Measurements from ENCODE around the gene CDAN1.

Gene CDAN1

GRCh38 chr15:42723068-42723467 is 13.9 kb downstream of the CDAN1 start:
- Histone ChIP-seq H3K36me3 (ENCODE audit: insufficient read depth, low read length) (peaks cover 47% of the 10 kb centered on the region), H3K9me3 (replicated peaks; ENCODE audit: low read length) (no peaks in the 10 kb centered on the region), H3K4me1 (ENCODE audit: control insufficient read depth, insufficient read depth, low read length) (no peaks in the 10 kb centered on the region), H3K4me2 (ENCODE audit: low read length) (no peak overlapping the region), H3K27me3 (ENCODE audit: control insufficient read depth, insufficient read depth, low read length) (no peaks in the 10 kb centered on the region), H3K9ac (ENCODE audit: low read depth, low read length) (no peak overlapping the region), H3K4me3 (ENCODE audit: low read length) (no peak overlapping the region)

GRCh38 chr15:42721916-42722315 is 15.0 kb downstream of the CDAN1 start:
- H3K36me3 ChIP-seq (ENCODE audit: insufficient read depth, low read length) = peaks cover 39% of the 10 kb centered on the region
- H3K27me3 ChIP-seq (ENCODE audit: control insufficient read depth, insufficient read depth, low read length) = no peaks in the 10 kb centered on the region
- no peaks in the 10 kb centered on the region for H3K4me1 ChIP-seq (ENCODE audit: control insufficient read depth, insufficient read depth, low read length)
- H3K4me3 ChIP-seq (ENCODE audit: low read length) = no peak overlapping the region
- H3K4me2 ChIP-seq (ENCODE audit: low read length) = no peak overlapping the region
- no peak overlapping the region for H3K9ac ChIP-seq (ENCODE audit: low read depth, low read length)
- no peaks in the 10 kb centered on the region for H3K9me3 ChIP-seq (replicated peaks; ENCODE audit: low read length)

DNA sequence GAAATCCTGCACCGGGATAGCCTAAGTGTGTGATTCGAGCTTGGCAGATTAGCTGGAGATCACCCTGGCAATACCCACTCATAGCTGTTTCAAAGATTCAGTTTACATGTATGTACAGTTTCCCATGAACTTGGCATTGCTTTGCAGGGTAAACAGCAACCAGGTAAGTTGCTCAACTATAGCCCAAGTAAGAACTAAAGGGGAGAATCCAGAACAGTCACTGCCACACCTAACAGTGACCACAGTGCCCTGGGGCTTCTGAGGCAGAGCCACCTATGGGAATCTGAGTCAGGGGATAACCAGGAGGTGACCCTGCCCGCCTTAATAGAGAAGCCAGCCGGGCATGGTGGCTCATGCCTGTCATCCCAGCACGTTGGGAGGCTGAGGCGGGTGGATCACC is 15.9 kb downstream of the CDAN1 start:
- Histone ChIP-seq H3K4me3 (ENCODE audit: low read length) (no peak overlapping the region), H3K36me3 (ENCODE audit: insufficient read depth, low read length) (peaks cover 34% of the 10 kb centered on the region), H3K27me3 (ENCODE audit: control insufficient read depth, insufficient read depth, low read length) (no peaks in the 10 kb centered on the region), H3K9ac (ENCODE audit: low read depth, low read length) (no peak overlapping the region), H3K9me3 (replicated peaks; ENCODE audit: low read length) (no peaks in the 10 kb centered on the region), H3K4me1 (ENCODE audit: control insufficient read depth, insufficient read depth, low read length) (no peaks in the 10 kb centered on the region), H3K4me2 (ENCODE audit: low read length) (no peak overlapping the region)

DNA sequence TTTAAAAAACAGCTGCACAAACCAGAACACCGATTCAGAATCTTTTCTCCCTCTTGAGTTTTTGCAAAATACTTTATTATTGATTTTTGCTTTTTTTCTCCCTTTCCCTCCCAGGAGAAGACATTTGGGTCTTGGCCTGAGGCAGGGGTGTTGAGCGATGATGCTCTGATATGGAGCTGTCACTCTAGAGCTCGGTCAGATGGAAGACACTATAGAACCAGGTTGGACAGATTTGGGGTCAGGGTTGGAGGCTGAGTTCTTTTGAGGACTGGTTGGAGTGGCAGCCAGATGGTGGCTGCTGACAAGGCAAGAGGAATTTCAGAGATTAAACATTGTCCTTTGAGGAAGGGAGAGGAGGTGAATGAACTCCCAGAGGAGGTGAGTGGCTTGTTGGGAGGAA is 16.9 kb downstream of the CDAN1 start:
- Histone ChIP-seq H3K27me3 (ENCODE audit: control insufficient read depth, insufficient read depth, low read length) (no peaks in the 10 kb centered on the region), H3K9ac (ENCODE audit: low read depth, low read length) (no peak overlapping the region), H3K9me3 (replicated peaks; ENCODE audit: low read length) (no peaks in the 10 kb centered on the region), H3K4me1 (ENCODE audit: control insufficient read depth, insufficient read depth, low read length) (no peaks in the 10 kb centered on the region), H3K36me3 (ENCODE audit: insufficient read depth, low read length) (peaks cover 30% of the 10 kb centered on the region), H3K4me3 (ENCODE audit: low read length) (no peak overlapping the region), H3K4me2 (ENCODE audit: low read length) (no peak overlapping the region)

DNA sequence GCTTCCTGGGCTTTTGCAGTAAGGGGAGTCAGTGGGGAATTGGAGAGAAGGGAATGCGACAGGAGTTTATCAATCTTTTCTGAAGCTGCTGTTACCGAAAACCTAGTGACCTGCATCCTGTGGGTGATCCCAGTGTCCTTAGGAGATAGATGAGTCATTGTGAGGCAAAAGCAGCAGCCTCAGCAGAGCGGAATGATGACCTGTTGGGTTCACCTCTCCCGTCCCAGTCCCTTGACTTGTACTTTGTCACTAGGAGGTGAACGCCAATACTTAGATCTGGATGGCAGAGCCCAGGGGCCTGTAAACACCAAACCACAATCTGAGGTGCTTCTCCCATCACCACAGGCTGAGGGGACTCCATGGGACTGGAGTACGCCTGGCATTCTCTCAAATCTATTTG is 17.9 kb downstream of the CDAN1 start:
- H3K36me3 ChIP-seq (ENCODE audit: insufficient read depth, low read length) = peaks cover 20% of the 10 kb centered on the region
- H3K9me3 ChIP-seq (replicated peaks; ENCODE audit: low read length) = no peaks in the 10 kb centered on the region
- H3K27me3 ChIP-seq (ENCODE audit: control insufficient read depth, insufficient read depth, low read length) = no peaks in the 10 kb centered on the region
- no peaks in the 10 kb centered on the region for H3K4me1 ChIP-seq (ENCODE audit: control insufficient read depth, insufficient read depth, low read length)
- H3K4me2 ChIP-seq (ENCODE audit: low read length) = no peak overlapping the region
- no peak overlapping the region for H3K9ac ChIP-seq (ENCODE audit: low read depth, low read length)
- H3K4me3 ChIP-seq (ENCODE audit: low read length) = no peak overlapping the region

GRCh38 chr15:42716626-42717025 is 20.3 kb downstream of the CDAN1 start:
- H3K27me3 ChIP-seq (ENCODE audit: control insufficient read depth, insufficient read depth, low read length) = no peaks in the 10 kb centered on the region
- H3K4me2 ChIP-seq (ENCODE audit: low read length) = no peak overlapping the region
- no peaks in the 10 kb centered on the region for H3K4me1 ChIP-seq (ENCODE audit: control insufficient read depth, insufficient read depth, low read length)
- no peak overlapping the region for H3K9ac ChIP-seq (ENCODE audit: low read depth, low read length)
- H3K4me3 ChIP-seq (ENCODE audit: low read length) = no peak overlapping the region
- peaks cover 11% of the 10 kb centered on the region for H3K36me3 ChIP-seq (ENCODE audit: insufficient read depth, low read length)
- H3K9me3 ChIP-seq (replicated peaks; ENCODE audit: low read length) = no peaks in the 10 kb centered on the region

DNA sequence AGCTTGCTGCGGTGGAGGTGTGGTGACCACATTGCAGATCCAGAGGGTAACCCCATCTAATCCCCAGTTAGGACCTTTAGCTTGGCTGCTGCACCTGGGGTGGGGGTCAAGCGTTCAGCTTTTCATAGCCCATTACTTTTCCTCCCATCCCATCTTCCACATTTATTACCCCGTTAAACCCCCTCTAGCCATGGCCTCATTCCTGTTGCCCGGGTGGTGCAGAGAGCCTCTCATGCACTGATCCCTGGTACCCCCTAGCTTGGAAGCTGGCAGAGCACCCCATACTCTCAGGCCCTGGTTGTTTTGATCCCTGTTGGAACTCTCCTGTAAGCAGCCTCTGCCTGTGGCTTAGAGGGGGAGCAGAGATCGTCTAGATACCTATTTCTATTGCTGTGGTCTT is 20.8 kb downstream of the CDAN1 start:
- H3K36me3 ChIP-seq (ENCODE audit: insufficient read depth, low read length) = peaks cover 10% of the 10 kb centered on the region
- no peaks in the 10 kb centered on the region for H3K9me3 ChIP-seq (replicated peaks; ENCODE audit: low read length)
- no peak overlapping the region for H3K4me3 ChIP-seq (ENCODE audit: low read length)

GRCh38 chr15:42712584-42712983 is 24.3 kb downstream of the CDAN1 start:
- H3K4me1 ChIP-seq (ENCODE audit: control insufficient read depth, insufficient read depth, low read length) = no peaks in the 10 kb centered on the region
- no peak overlapping the region for H3K9ac ChIP-seq (ENCODE audit: low read depth, low read length)
- no peaks in the 10 kb centered on the region for H3K36me3 ChIP-seq (ENCODE audit: insufficient read depth, low read length)
- H3K4me2 ChIP-seq (ENCODE audit: low read length) = no peak overlapping the region
- no peak overlapping the region for H3K4me3 ChIP-seq (ENCODE audit: low read length)
- no peaks in the 10 kb centered on the region for H3K27me3 ChIP-seq (ENCODE audit: control insufficient read depth, insufficient read depth, low read length)
- H3K9me3 ChIP-seq (replicated peaks; ENCODE audit: low read length) = no peaks in the 10 kb centered on the region

More for the DNA sequence above, 20.8 kb downstream of the CDAN1 start:
- no peaks in the 10 kb centered on the region for H3K27me3 ChIP-seq (ENCODE audit: control insufficient read depth, insufficient read depth, low read length)
- no peak overlapping the region for H3K9ac ChIP-seq (ENCODE audit: low read depth, low read length)
- H3K4me2 ChIP-seq (ENCODE audit: low read length) = no peak overlapping the region
- no peaks in the 10 kb centered on the region for H3K4me1 ChIP-seq (ENCODE audit: control insufficient read depth, insufficient read depth, low read length)

GRCh38 chr15:42711746-42712145 is 25.2 kb downstream of the CDAN1 start:
- no peaks in the 10 kb centered on the region for H3K36me3 ChIP-seq (ENCODE audit: insufficient read depth, low read length)
- H3K27me3 ChIP-seq (ENCODE audit: control insufficient read depth, insufficient read depth, low read length) = no peaks in the 10 kb centered on the region
- H3K4me2 ChIP-seq (ENCODE audit: low read length) = no peak overlapping the region
- H3K9me3 ChIP-seq (replicated peaks; ENCODE audit: low read length) = no peaks in the 10 kb centered on the region
- H3K4me3 ChIP-seq (ENCODE audit: low read length) = no peak overlapping the region
- H3K4me1 ChIP-seq (ENCODE audit: control insufficient read depth, insufficient read depth, low read length) = peaks cover 4% of the 10 kb centered on the region
- H3K9ac ChIP-seq (ENCODE audit: low read depth, low read length) = no peak overlapping the region

DNA sequence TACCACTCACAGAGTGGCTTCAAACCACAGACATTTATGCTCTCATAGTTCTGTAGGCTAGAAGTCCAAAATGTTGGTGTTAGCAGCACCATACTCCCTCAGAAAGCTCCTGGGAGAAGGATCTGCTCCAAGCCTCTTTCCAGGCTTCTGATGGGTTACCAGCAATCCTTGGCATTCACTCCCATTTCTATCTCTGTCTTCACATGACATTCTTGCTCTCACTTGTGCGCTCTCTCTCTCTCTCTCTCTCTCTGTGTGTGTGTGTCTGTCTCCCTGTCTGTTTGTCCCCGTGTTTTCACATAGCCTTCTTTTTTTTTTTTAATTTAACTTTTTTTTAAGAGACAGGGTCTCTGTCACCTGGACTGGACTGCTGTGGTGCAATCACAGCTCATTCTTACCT is 26.3 kb downstream of the CDAN1 start:
- Histone ChIP-seq H3K9me3 (replicated peaks; ENCODE audit: low read length) (no peaks in the 10 kb centered on the region), H3K9ac (ENCODE audit: low read depth, low read length) (no peak overlapping the region), H3K36me3 (ENCODE audit: insufficient read depth, low read length) (no peaks in the 10 kb centered on the region), H3K27me3 (ENCODE audit: control insufficient read depth, insufficient read depth, low read length) (no peaks in the 10 kb centered on the region), H3K4me3 (ENCODE audit: low read length) (no peak overlapping the region), H3K4me2 (ENCODE audit: low read length) (no peak overlapping the region), H3K4me1 (ENCODE audit: control insufficient read depth, insufficient read depth, low read length) (peaks cover 4% of the 10 kb centered on the region)

- Histone ChIP-seq H3K36me3 (ENCODE audit: insufficient read depth, low read length) (no peaks in the 10 kb centered on the region), H3K4me3 (ENCODE audit: low read length) (no peak overlapping the region), H3K9ac (ENCODE audit: low read depth, low read length) (no peak overlapping the region), H3K4me2 (ENCODE audit: low read length) (no peak overlapping the region), H3K9me3 (replicated peaks; ENCODE audit: low read length) (no peaks in the 10 kb centered on the region), H3K4me1 (ENCODE audit: control insufficient read depth, insufficient read depth, low read length) (peaks cover 4% of the 10 kb centered on the region), H3K27me3 (ENCODE audit: control insufficient read depth, insufficient read depth, low read length) (no peaks in the 10 kb centered on the region)
These were observed 28.9 kb downstream of the CDAN1 start for GRCh38 chr15:42707873-42708544.

- Histone ChIP-seq H3K9me3 (replicated peaks; ENCODE audit: low read length) (no peaks in the 10 kb centered on the region), H3K36me3 (ENCODE audit: insufficient read depth, low read length) (no peaks in the 10 kb centered on the region), H3K4me2 (ENCODE audit: low read length) (no peak overlapping the region), H3K27me3 (ENCODE audit: control insufficient read depth, insufficient read depth, low read length) (no peaks in the 10 kb centered on the region), H3K4me3 (ENCODE audit: low read length) (no peak overlapping the region), H3K4me1 (ENCODE audit: control insufficient read depth, insufficient read depth, low read length) (peaks cover 4% of the 10 kb centered on the region), H3K9ac (ENCODE audit: low read depth, low read length) (no peak overlapping the region)
These were observed 29.9 kb downstream of the CDAN1 start for GRCh38 chr15:42707068-42707467.

Measured in skeletal muscle satellite cell (primary cell).